GM11168 (cell line): ENCODE measurements around the gene IFI44L.

ENCODE experiments used
- in situ Hi-C: fragments of 300-500 bp; cut with MboI; formaldehyde crosslinking; loops from one replicate; pipeline ENCODE4 v1.12.0; 2022; ENCODE audit warnings: low sequenced_read_pairs; ENCODE audit not compliant: unreplicated experiment

IFI44L gene

GRCh38 chr1:78630600-78630999, 10.4 kb downstream of the IFI44L start:
- in situ Hi-C loops: no loop called here

DNA sequence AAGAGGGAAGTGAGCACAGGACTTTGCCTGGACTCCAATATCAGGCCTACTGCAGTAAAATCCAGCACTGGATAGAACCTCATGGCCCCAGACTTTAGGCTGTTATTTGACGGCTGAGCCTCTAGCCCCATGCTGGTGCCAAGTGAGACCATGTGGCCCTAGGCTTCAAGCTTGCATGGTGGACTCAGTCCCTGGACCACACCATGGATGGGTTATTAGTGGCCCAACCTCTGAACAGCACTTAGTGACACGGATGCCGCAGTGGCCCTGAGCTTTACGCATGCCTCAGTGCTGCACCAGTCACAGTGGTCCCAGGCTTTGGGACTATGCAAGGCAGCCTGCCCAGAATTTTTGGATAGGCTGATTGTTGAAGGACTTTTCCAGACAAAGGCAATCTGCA, 13.0 kb downstream of the IFI44L start:
- in situ Hi-C loops: no loop called here

DNA sequence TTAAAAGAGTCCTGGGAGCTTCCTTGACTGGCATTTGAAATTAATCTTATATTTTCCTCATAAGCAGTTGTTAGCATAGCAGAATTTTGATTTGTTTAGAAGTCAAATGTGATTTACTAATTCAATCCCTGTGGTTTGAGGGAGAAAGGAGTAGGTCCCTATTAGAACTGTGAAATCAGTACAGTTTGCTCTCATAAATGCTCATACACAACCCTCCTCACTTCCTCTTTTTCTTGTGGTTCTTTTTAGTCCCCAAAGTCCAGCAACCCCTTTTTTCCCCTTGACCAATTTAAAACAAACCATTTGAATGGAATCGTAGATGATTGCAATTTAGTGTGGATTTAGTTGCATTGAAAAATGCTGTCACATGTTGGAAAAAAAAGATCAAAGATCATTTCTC, 20.2 kb downstream of the IFI44L start:
- in situ Hi-C loops: no loop called here

DNA sequence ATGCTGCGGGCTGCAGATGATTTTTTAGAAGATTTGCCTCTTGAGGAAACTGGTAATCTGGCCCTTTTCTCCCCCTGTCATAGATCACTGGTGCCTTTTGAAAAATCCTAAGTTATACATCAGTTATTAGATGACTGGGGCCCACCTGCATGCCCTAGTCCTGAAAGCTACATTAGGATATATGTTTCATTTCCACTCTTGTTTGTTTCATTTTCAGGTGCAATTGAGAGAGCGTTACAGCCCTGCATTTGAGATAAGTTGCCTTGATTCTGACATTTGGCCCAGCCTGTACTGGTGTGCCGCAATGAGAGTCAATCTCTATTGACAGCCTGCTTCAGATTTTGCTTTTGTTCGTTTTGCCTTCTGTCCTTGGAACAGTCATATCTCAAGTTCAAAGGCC, 21.3 kb downstream of the IFI44L start:
- in situ Hi-C loops: no loop called here

DNA sequence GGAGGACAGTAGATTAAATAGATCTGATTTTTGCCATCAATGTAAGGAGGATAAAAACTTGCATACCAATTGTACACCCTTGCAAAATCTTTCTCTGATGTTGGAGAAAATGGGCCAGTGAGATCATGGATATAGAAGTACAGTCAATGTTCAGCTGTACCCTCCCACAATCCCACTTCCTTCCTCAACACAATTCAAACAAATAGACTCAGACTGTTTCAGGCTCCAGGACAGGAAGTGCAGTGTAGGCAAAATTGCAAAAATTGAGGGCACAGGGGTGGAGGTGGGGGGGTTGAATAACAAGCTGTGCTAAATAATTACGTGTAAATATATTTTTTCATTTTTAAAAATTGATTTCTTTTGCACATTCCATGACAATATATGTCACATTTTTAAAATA, 25.5 kb downstream of the IFI44L start:
- in situ Hi-C loops: no loop called here

GRCh38 chr1:78647238-78647637, 27.0 kb downstream of the IFI44L start:
- in situ Hi-C loops: no loop called here

- in situ Hi-C loops: no loop called here
Observed at GRCh38 chr1:78649628-78650027, 29.4 kb downstream of the IFI44L start, which contains the start of gene IFI44. TSS of gene IFI44 (plus strand) at chr1:78649831. CDS start at chr1:78650196, 365 bp downstream.

GRCh38 chr1:78650114-78650660, 29.9 kb downstream of the IFI44L start:
- in situ Hi-C loops: no loop called here

DNA sequence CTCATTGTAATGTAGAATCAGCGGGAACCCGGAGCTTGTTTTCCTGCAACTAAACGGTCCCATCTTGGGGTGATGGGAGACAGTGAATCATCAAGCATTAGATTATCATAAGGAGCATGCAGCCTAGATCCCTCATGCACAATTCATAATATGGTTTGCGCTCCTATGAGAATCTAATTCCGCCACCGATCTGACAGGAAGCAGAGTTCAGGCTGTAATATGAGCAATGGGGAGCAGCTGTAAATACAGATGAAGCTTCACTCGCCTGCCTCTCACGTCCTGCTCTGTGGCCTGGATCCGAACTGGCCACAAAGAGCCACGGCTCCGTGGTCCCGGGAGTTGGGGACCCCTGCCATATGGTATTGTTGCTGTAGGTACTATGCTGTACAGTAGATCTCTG, 31.0 kb downstream of the IFI44L start:
- in situ Hi-C loops: no loop called here

- in situ Hi-C loops: no loop called here
Observed at GRCh38 chr1:78652019-78652560, 31.8 kb downstream of the IFI44L start.

- in situ Hi-C loops: loop anchor here (5.0 kb wide), 1 partner anchor 37 kb away; the partner anchor contains the start of gene IFI44L
Observed at GRCh38 chr1:78658901-78659300, 38.7 kb downstream of the IFI44L start.

- in situ Hi-C loops: loop anchor here (10.0 kb wide), 1 partner anchor 529 kb away; no protein-coding TSS in a partner anchor
Observed at GRCh38 chr1:78663923-78664322, 43.7 kb downstream of the IFI44L start.

DNA sequence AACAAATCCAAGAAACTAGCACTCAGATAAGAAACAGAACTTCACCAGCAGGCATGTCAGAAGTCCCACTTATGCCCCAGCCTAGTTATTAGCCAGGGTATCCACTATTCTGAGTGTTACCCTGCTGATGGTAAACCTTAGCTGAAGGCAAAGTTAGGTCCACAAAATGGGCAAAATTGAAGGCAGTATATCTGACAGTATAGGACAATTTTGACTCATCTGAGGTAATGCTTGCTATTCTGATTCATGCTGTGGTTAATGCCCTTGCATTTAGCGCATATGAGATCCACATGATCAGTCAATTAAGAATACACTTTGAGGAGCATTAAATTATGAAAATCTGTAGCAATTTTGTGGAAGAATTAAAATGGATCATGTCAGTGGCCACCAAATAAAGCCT, 44.5 kb downstream of the IFI44L start:
- in situ Hi-C loops: loop anchor here (10.0 kb wide), 1 partner anchor 530 kb away; no protein-coding TSS in a partner anchor

DNA sequence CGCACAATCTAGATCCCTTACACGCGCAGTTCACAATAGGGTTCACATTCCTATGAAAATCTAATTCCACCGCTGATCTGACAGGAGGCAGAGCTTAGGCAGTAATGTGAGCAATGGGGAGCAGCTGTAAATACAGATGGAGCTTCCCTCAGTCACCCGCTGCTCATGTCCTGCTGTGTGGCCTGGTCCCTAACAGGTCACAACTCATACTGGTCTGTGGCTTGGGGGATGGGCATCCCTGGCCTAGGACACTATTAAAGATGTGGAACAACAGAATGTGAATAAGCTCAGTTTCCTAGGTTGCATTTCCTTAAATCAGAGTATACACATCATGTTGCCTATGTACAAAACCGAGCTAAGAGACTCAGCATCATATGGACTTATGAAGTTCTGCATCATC, 45.6 kb downstream of the IFI44L start:
- in situ Hi-C loops: loop anchor here (10.0 kb wide), 1 partner anchor 531 kb away; no protein-coding TSS in a partner anchor

- in situ Hi-C loops: loop anchor here (10.0 kb wide), 1 partner anchor 533 kb away; no protein-coding TSS in a partner anchor
Observed at GRCh38 chr1:78667939-78668338, 47.7 kb downstream of the IFI44L start.

GRCh38 chr1:78668427-78668826, 48.2 kb downstream of the IFI44L start:
- in situ Hi-C loops: loop anchor here (10.0 kb wide), 1 partner anchor 534 kb away; no protein-coding TSS in a partner anchor

GRCh38 chr1:78672428-78672827, 52.2 kb downstream of the IFI44L start:
- in situ Hi-C loops: no loop called here

- in situ Hi-C loops: no loop called here
Observed at GRCh38 chr1:78673120-78673519, 52.9 kb downstream of the IFI44L start.

DNA sequence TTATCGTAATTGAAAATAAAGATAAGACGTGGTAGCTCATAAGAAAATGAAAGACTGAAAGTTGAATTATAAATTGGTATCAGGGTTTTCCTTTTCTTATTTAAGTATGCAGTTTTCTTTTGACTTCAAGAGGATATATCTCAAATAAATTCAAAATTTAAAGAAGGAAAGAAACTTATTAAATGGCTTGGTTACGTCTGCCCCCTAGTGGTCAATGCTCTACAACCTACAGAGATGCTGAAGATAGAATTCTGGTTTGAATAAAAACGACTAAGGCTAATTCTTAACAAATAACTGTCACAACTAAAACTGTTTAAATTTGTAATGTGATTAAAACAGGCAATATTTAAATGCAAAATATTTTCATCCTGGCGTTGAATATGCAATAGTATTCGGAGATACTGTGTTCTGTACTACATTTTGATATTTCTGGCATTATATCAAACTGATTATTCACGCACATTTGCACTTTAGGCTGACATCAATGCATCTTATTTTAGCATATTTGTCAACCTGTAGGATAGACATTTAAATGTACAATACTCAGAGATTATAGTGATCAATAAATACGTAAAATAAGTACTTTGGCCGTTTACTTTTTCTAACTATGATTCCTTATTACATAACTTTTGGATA, 56.2 kb downstream of the IFI44L start:
- in situ Hi-C loops: no loop called here

- in situ Hi-C loops: no loop called here
Observed at GRCh38 chr1:78676993-78677392, 56.7 kb downstream of the IFI44L start.

DNA sequence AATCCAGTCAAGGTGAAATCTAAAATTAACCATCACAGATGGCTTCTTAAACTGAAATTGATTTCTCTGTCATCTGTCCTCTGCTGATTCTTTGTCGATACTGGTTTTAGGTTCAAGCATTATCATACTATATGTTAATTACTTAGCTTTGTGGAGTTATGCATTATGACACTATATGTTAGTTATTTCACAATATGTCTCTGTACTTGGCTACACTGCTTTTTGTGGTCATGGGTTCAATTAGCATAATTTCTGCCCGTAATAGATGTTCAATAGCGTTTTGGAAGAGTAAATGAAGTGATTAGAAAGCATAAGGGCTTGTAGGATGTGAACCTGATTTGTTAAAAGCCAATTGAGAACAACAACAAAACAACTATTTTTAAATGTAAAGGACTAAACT, 57.5 kb downstream of the IFI44L start:
- in situ Hi-C loops: no loop called here

- in situ Hi-C loops: no loop called here
Observed at GRCh38 chr1:78678324-78678723, 58.1 kb downstream of the IFI44L start.
